Osteocyte (in vitro differentiated cells): ENCODE results near the gene RBFOX2. TPM values are rescaled to one million over a fixed set of nuclear protein-coding genes. Genes with fewer than 3 reads are reported as not detected.

Source experiments
- DNase-seq: peaks from one replicate; pipeline ENCODE4 v3.0.0; 2021; ENCODE audit warnings: mixed read lengths; ENCODE audit not compliant: unreplicated experiment; ENCODE audit errors: extremely low spot score
- H3K27ac Mint-ChIP-seq: one replicate; pipeline ENCODE4 v1.8.0; 2021; ENCODE audit warnings: mild to moderate bottlenecking, mixed read lengths; ENCODE audit not compliant: unreplicated experiment
- H3K27me3 Mint-ChIP-seq: one replicate; pipeline ENCODE4 v1.8.0; 2021; ENCODE audit warnings: mixed read lengths; ENCODE audit not compliant: unreplicated experiment
- H3K36me3 Mint-ChIP-seq: one replicate; pipeline ENCODE4 v1.8.0; 2021; ENCODE audit warnings: mixed read lengths; ENCODE audit not compliant: unreplicated experiment
- H3K4me1 Mint-ChIP-seq: one replicate; pipeline ENCODE4 v1.8.0; 2021; ENCODE audit warnings: mixed read lengths; ENCODE audit not compliant: unreplicated experiment
- H3K4me3 Mint-ChIP-seq: one replicate; pipeline ENCODE4 v1.8.0; 2021; ENCODE audit warnings: mild to moderate bottlenecking, moderate library complexity, mixed read lengths; ENCODE audit not compliant: unreplicated experiment
- H3K9me3 Mint-ChIP-seq: one replicate; pipeline ENCODE4 v1.8.0; 2021; ENCODE audit warnings: mixed read lengths; ENCODE audit not compliant: unreplicated experiment
- CTCF ChIP-seq: fragments of 200-600 bp; sonication (generic); IDR thresholded peaks from 2 replicates; pipeline ENCODE4 v1.5.0; 2021; ENCODE audit warnings: antibody characterized with exemption, mild to moderate bottlenecking, moderate library complexity
- total RNA-seq: library from RNA; stranded (reverse); gene quantifications from 2 replicates; pipeline ENCODE4 v1.2.1, GENCODE V29; 2021

RBFOX2 gene
- total RNA-seq, 1 donor from 2014 or later, result 151 TPM

GRCh38 chr22:35785181-35785923 lies 243.3 kb downstream of the RBFOX2 start:
- no peaks in the 10 kb centered on the region for H3K27me3 Mint-ChIP-seq
- H3K4me1 Mint-ChIP-seq, result peaks cover 56% of the 10 kb centered on the region
- no peak for TF ChIP-seq CTCF
- no peaks in the 10 kb centered on the region for H3K9me3 Mint-ChIP-seq
- peak overlapping the region; percentile 64 for H3K27ac Mint-ChIP-seq
- no peak for DNase-seq
- no peak overlapping the region for H3K4me3 Mint-ChIP-seq
- peaks cover 20% of the 10 kb centered on the region for H3K36me3 Mint-ChIP-seq

GRCh38 chr22:35784633-35785032 lies 244.0 kb downstream of the RBFOX2 start:
- H3K4me1 Mint-ChIP-seq, result peaks cover 62% of the 10 kb centered on the region
- H3K27ac Mint-ChIP-seq, result no peak overlapping the region
- DNase-seq, result no peak
- TF ChIP-seq CTCF, result no peak
- H3K4me3 Mint-ChIP-seq, result no peak overlapping the region
- H3K27me3 Mint-ChIP-seq, result no peaks in the 10 kb centered on the region
- no peaks in the 10 kb centered on the region for H3K9me3 Mint-ChIP-seq
- peaks cover 27% of the 10 kb centered on the region for H3K36me3 Mint-ChIP-seq

GRCh38 chr22:35783943-35784614 lies 244.5 kb downstream of the RBFOX2 start:
- H3K36me3 Mint-ChIP-seq, result peaks cover 29% of the 10 kb centered on the region
- H3K4me1 Mint-ChIP-seq, result peaks cover 65% of the 10 kb centered on the region
- no peak for DNase-seq
- no peak overlapping the region for H3K4me3 Mint-ChIP-seq
- H3K27ac Mint-ChIP-seq, result peak overlapping the region; percentile 78
- no peaks in the 10 kb centered on the region for H3K27me3 Mint-ChIP-seq
- H3K9me3 Mint-ChIP-seq, result no peaks in the 10 kb centered on the region
- no peak for TF ChIP-seq CTCF

- Mint-ChIP-seq H3K36me3 (peaks cover 25% of the 10 kb centered on the region), H3K4me1 (peaks cover 71% of the 10 kb centered on the region), H3K27me3 (no peaks in the 10 kb centered on the region), H3K4me3 (no peak overlapping the region), H3K9me3 (no peaks in the 10 kb centered on the region), H3K27ac (no peak overlapping the region)
- DNase-seq, result no peak
- no peak for TF ChIP-seq CTCF
Measured at GRCh38 chr22:35782504-35782903, 246.1 kb downstream of the RBFOX2 start.

GRCh38 chr22:35781898-35782297 lies 246.7 kb downstream of the RBFOX2 start:
- H3K27me3 Mint-ChIP-seq, result no peaks in the 10 kb centered on the region
- H3K9me3 Mint-ChIP-seq, result no peaks in the 10 kb centered on the region
- H3K36me3 Mint-ChIP-seq, result peaks cover 25% of the 10 kb centered on the region
- peaks cover 77% of the 10 kb centered on the region for H3K4me1 Mint-ChIP-seq
- H3K27ac Mint-ChIP-seq, result no peak overlapping the region
- no peak for TF ChIP-seq CTCF
- no peak for DNase-seq
- H3K4me3 Mint-ChIP-seq, result no peak overlapping the region
